NCI-H2196 treated with DMSO at 0.1 percent for 48 hours (cell line): ENCODE data around the gene AURKA.
A peak's percentile ranks its signal among the peaks of the same experiment; 100 is the strongest.
"Not testable (repeated sequence)": the region's sequence is repeated elsewhere in the genome, so short reads cannot be mapped to it uniquely, and the experiment has no call there.

Experiments used
- DNase-seq: peaks from one replicate; lab custom pipeline; 2025; ENCODE audit not compliant: unreplicated experiment; lab: John Stamatoyannopoulos, UW

AURKA gene

DNA sequence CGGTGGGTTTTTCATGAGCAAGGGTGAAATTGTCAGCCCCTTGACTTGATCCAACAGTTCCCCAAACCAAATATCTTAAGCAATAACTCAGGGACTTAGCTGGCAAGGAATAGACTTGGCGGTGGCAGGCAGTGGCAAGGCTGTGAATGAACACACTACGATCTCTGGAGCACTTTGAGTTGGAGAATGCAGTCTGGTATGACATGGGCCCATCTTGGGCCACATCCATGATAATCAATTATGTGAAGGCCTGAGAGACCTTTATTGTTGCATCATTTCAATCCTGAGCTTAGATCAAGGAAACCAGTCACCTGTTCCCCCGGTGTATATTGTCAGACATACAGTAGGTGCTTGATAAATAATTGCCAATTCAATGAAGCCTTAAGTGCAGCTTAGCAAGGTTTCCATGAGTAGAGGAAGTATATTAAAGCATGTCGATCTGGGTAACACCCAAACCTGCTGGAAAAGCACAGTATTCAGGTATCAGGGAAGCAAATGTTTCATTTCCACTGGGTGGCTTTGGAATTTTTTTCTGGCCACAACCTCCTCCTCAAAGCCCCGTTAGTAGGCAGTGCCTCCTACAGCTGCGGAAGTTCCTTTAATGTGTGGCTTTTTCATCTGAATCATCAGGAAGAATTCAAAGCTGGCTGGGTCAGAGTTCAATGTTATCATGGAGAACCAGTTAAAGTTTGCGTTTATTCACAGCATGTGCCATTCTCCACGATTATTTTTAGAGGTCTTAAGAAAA lies 30.2 kb upstream of the AURKA start:
- DNase-seq = no peak

DNA sequence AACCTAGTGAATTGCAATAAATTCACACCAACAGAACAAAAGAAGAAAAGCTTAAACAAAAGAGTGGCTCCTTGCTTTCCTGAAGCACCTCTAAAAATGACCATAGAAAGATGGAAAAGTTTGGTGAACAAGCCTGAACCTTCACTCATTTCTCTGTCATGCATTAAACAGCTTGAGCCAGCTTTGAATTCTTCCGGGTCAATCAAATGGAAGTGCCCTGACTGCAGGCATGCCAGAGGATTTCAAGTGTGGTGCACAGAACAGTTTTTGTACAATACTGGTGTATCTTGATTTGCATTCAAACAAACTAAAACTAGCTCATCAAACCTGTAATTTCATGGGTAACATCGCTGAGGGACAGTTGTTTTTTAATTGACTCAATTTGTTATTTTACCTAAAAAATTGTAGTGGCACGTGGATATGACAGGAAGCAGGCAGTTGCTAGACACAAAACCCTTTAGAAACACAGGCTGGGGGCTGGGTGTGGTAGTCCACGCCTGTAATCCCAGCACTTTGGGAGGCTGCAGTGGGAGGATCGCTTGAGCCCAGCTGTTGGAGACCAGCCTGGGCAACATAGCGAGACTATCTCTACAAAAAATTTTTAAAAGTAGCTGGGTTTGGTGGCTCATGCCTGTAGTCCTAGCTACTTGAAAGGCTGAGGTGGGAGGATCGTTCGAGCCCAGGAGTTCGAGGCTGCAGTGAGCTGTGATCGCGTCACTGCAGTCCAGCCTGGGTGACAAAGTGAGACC lies 29.1 kb upstream of the AURKA start:
- DNase-seq = no peak

DNA sequence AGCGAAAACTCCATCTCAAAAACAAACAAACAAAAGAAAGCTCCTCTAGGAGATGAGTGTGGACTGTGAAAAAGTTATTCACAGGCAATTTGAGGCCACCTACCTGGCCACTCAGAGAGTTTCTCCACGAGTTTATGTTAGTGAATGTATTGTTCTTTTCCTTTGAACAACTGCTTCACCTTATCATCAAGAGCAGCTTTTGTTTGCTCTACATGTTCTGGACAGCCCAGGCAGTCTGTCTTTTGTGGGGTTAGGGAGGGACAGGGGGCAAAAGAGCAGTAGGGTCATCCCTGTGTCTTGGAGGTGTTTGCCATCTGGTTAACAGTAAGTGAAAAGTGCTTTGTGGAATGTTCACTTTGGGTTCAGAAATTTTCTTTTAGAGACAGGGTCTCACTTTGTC lies 28.0 kb upstream of the AURKA start:
- DNase-seq = no peak

DNA sequence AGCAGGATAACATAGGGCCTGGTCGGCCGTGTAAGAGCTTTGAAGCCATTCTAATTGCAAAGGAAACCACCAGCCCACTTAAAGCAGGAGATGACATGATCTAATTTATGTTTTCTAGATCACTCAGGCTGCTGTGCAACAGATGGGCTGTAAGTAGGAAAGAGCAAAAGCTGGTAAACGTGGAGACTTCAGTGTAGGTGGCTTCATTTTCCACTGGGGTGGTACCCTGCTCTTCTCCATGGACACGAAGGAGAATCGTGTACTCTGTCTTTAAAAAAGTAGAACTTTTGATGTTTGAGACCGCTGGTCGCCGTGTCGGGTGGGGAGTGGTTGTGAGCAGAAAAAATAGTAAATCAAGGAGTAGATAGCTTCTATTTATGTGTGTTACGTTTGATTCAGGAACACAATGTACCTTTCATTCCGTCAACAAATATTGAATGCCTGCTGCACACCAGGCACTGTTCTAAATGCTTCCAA lies 26.4 kb upstream of the AURKA start:
- no peak for DNase-seq

DNA sequence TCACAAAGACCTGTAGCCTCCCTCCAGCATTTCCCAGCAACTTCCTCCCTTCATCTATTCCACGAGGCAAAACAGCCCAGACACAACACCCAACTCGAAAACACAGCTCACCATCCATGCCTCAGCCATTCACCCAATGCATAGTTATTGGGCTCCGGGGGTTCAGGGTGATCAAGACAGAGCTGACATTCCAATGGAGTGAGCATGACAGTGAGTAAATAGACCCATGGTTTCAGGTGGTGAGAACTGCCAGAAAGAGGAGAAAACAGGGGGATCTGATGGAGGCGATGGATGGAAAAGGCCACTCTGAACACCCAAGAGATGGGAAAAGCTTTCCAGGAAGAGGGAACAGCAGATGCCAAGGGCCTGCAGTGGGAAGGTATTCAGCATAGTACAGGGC lies 25.9 kb upstream of the AURKA start:
- DNase-seq = no peak

DNA sequence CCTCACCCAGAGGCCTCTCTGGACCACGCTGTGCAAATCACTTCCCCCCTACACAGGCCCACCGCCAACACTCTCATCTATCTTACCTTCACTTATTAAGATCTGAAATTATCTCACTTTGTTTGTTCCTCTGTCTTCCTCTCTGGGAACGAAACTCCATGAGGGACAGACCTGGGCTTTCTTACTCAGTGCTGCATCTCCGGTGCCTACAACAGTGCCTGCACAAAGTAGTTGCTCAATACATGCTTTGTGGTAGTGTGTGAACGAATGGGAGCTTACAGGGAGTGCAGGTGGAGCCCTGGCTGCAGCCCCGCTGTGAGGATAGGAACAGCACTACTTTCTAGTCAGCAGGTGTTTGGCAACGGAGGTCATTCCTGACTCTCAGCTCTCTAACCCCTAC lies 25.4 kb upstream of the AURKA start:
- DNase-seq = no peak

DNA sequence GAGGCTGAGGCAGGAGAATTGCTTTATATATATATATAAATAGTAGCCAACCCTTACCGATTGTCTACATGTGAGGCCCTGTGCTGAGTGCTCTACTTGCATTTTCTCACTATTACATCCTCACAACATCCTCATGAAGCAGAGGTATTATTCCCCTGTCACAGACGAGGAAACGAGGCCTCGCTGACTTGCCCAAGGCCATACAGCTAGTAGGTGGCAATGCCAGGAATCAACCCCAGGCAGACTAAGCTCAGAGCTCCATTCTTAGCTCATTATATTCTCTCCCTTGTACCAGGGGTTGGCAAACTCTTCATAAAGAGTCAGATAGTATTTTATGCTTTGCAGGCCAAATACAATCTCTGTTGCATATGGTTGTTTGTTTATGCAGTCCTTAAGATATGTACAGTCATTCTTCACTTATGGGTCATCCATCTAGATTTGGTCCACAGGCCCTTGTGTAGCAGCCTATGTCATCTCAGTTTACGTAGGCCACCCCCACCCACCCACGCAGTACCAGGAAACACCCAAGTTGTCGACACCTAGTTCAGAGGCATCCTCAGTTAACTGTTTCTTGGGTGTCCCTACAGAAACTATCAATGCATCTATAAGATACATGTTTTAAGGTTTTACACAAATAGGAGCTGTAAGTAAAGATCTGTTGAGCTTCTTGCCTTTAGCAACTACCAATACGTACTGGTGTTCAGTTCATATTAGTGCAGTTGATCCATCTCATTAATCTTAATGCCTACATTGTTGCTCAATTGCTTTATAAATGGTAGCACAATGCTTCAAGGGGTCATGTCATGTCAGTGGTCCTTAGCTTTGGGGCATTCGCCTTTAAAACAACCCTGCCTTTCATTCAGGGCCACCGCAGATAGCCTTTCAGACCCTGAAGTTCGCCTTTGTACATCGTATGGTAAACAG lies 23.1 kb upstream of the AURKA start:
- no peak for DNase-seq

DNA sequence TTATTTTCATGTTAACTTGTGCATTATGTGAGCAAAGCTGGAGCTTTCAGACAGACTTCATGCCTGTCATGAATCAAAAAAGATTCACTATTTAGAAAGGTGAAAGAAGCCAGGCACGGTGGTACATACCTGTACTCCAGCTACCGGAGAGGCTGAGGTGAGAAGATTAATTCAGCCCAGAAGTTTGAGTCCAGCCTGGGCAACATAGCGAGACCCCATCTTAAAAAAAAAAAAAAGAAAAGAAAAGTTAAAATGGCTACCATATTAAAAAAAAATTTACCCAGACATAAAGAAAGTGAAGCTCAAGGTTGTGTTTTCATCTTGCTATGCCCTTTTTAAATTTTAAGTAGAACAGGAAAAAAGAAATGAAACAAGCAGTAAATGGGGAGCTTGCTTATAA lies 20.9 kb upstream of the AURKA start:
- no peak for DNase-seq

DNA sequence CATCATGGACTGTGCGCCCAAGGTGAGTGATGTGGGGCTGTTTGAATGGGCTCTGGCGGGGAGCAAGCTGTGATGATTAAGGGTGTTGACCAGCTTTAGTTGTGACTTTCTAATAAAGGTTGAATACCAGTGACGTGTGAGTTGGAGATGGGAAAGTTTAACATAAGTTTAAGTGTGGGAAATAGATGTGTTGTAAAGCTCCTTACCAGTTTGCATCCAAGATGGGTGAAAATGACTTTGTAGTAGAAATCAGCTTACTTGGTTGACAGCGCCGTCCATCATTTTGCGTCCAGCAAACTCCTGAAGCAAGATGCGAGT lies 20.4 kb upstream of the AURKA start:
- no peak for DNase-seq

DNA sequence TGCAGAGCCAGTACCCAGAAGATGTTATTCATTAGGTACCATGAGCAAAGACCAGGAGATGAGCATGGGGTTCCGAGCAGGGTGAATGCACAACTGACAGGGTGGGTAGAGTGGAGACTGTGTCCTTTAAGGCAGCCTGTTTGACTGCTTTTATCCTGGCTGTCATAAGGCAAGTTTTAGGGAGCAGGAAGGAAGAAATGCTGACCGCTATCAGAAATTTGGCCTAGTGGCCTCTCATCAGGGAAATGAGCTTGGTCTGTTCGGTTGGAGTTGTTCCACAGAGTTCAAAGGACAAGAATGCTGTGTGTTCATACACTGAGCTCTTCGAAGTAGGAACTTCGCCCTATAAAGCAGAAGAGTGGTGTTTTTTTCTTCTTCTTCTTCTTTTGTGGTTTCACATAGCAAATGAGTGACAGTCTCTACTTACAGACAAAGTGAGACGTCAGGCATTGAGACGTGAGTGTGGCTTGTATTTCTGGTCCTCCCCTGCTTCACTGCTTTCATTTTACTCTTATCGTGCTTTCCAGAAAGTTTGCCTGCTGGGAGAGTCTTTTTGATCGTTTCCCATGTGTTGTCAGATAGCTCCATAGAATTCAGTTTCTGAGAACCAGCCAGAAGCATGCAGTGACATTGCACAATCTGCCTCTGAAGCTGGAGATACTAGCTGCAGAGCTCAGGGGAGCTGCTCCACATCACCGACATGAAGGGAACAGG lies 19.9 kb upstream of the AURKA start, which contains the start of gene CASS4:
Gene CASS4 (plus strand): TSS at position 502 of the 714 bp plus-strand sequence. CDS start 199 bp downstream, at position 701.
- DNase-seq = no peak

DNA sequence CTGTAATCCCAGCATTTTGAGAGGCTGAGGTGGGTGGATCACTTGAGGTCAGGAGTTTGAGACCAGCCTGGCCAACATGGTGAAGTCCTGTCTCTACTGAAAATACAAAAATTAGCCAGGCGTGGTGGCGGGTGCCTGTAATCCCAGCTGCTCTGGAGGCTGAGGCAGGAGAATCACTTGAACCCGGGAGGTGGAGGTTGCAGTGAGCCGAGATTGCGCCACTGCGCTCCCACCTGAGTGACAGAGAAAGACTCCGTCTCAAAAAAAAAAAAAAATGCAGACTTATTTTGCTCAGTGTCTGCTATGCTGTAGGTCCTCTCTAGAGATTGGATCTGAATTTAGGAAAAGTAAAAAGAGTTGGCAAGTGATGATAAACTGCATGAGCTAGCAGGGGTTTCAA lies 19.3 kb upstream of the AURKA start:
- DNase-seq = not testable (repeated sequence)

DNA sequence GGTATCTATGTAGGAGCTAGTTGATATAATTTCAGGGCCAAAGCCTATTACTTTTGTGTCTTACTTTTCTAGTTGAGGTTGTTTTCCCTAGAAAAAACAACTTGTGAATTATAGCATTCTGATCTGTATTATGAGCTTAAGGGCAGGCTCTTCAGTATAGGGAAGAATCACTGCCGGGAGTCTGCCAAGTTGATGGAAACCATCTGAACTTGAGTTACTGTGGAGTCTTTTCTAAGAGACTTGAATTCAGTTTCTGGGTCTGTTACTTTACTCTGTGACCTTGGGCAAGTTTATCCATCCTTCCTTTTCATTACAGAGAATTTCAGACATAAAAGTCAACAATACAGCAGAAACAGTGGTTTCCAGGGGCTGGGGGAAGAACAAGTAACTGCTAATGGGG lies 17.9 kb upstream of the AURKA start:
- DNase-seq = no peak

DNA sequence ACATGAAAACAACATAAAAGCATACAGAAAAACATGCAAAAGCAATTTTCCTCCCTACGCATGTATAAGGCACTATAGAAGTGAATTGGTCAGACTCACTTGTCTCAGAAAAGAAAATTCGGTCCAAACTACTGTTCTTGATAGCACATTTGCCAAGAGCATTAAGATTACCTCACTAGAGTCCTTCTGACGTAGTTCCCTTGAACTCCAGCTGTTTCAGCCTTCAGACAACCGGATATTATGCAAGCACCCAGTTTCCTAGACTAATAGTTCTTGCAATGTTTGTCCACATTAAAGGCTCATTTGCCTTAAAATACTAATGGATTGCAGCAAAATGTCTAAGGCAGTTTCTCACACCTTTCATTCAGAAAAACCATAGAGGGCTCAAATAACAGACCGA lies 17.5 kb upstream of the AURKA start:
- DNase-seq = no peak

DNA sequence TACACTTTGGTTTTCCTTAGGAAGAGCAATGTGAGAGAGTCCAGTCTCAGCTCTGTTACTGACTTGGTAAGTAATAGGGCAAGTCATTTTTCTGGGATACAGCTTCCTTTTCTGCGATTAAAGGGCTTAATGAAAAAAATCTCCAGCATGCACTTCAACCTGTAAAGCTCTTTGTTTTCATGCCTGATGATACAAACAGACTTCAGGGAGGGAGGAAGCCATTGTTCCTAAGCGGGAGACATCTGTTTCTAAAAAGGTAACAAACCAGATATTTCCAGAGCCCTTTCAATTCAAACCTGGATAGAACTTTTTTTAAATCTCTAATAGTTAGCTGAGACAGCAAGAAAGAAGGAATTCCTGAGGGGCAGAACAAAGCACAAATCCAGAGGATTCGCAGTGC lies 14.9 kb upstream of the AURKA start:
- no peak for DNase-seq

DNA sequence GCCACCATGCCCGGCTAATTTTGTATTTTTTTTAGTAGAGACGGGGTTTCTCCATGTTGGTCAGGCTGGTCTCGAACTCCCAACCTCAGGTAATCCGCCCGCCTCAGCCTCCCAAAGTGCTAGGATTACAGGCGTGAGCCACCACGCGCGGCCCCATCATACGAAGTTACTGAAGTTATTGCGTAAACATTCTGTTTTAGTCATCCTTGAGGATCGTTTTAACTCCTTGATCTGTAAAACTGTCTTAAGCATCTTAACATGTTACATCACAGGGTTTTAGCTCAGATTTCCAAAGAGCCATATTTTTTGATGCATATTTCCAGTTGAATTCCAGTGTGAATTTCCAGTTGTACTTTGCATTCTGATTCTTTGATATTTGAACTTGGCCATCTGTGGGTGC lies 13.3 kb upstream of the AURKA start:
- DNase-seq = not testable (repeated sequence)

DNA sequence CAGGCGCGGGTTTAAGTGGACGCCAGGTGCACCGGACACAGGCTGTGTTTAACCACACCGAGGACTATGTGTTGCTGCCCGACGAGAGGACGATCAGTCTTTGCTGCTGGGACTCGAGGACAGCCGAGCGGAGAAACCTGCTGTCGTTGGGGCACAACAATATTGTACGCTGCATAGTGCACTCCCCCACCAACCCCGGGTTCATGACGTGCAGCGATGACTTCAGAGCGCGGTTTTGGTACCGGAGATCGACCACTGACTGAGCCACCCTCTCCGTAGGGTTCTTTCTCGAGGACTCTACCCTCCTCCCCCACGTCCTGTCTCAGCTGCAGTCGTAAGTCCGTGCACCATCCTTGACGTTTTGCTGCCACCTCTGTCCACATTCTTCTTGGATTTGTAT lies 11.4 kb upstream of the AURKA start:
- no peak for DNase-seq

DNA sequence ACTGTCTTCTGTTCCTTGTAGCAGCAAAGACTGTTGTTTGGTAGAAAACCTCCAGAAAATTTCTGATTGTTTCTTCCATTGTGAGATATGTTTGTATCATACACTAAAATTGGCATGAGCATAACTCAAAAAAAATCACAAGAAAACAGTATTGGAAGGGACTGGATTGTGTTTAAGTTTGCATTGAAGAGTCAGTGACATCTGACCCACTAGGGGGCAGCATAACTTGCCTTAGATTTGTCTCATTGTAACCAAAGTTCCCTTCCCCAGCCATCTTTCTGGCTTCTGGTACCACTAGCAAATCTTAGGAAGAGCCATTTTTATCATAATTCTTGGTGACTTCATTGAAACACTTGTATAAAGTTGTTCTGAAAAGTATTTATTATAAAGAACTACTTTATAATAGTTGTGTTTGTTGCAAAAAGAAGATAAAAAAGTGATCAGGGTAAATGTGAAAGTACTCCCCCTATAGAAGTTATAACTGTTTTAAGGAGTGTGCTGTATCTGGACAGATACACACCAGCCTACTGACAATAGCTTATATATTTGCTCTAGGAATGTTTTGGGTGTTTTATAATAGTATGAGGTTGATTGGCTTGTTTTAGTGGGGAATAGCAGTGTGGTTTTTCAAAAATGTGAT lies 8.1 kb upstream of the AURKA start:
- DNase-seq = peak; percentile 13

DNA sequence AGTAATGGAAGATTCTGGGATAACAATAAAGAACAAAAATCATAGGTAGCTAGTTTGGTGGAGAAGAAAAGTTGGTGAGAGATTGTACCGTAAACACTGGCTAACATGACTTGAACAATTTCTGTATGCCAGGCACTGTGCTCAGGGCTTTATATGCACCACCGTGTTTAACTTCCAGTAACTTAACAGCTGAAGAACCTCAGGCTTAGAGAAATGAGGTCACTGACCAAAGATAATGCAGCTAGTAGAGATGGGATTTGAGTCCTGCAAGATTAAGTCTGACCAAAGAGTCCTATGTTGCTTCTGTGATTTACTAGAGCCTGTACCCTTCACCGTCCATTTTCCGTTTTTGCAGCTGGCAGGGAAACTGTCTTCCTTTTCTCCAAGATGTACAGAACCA lies 3.2 kb upstream of the AURKA start:
- DNase-seq = no peak

DNA sequence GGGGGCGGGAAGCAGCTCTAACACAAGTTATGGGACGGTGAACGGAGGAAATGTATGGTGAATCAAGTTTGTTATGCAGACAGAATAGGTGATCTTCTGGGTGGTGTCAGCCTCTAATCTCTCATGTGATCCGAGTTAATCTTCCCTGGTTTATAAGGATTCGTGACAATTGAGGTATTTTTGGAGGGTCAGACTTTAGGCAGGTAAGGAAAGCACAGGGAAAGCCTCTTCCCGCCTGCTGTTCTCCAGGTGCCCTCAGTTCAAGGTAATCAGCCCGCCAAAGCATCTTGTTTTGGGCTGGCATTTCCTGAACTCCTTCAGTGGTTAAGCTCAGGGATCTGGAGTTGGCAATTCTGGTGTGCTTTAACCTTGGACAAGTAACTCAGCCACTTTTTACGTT lies 1.6 kb upstream of the AURKA start:
- DNase-seq = no peak

DNA sequence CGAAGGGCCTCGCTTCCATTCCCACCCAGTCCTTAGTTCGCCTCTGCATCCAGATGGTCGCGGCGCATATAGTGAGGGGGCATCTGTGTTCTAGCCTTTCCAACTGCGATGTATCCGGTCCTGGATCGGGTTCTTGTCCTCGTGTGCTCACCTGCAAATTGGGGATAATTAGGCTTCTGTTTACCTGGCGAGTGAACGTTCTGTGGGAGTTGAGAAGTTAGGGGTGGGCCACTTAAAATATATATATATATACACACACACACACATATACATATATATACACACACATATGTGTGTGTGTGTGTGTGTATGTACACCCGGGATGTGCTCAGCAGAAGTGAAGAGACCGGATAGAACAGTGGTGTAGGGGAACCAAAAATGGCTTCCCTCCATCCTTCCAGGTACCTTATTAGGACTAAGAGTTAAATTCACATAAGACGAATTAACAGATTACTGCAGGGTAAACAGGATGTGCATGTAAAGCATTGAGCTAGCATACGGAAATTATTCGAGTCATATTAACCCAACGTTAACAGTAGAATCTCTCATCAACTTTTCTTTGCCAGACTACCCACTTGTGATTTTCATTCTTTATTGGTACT lies 967 bp upstream of the AURKA start:
- DNase-seq = no peak
